K562 (cell line): ENCODE results near the gene HSDL2. TPM values are rescaled to one million over a fixed set of nuclear protein-coding genes. Genes with fewer than 3 reads are reported as not detected.

Experiments used
- GABPA ChIP-seq: fragments of 200-800 bp; sonication (Bioruptor generic); conservative IDR thresholded peaks from 2 replicates; pipeline ENCODE4 v1.6.1; 2016; ENCODE audit warnings: low read depth, missing genetic modification characterization, missing compliant biosample characterization
- KAT7 ChIP-seq: sonication (generic); formaldehyde crosslinking; IDR thresholded peaks from 2 replicates; pipeline ENCODE4 v1.8.0; 2022; ENCODE audit warnings: missing genetic modification reagents, mild to moderate bottlenecking, borderline replicate concordance
- L3MBTL2 ChIP-seq: fragments of 450-650 bp; IDR thresholded peaks from 2 replicates; pipeline ENCODE4 v1.6.1; 2016; ENCODE audit warnings: mild to moderate bottlenecking, moderate library complexity
- MGA ChIP-seq: fragments of 450-650 bp; IDR thresholded peaks from 2 replicates; pipeline ENCODE4 v1.6.1; 2016; ENCODE audit warnings: mild to moderate bottlenecking, moderate library complexity
- NKRF ChIP-seq: fragments of 450-650 bp; IDR thresholded peaks from 2 replicates; pipeline ENCODE4 v1.6.1; 2016; ENCODE audit warnings: borderline replicate concordance
- PRDM10 ChIP-seq: fragments of 450-650 bp; IDR thresholded peaks from 2 replicates; pipeline ENCODE4 v1.6.1; 2018; ENCODE audit not compliant: partially characterized antibody
- RNF2 ChIP-seq: sonication (generic); IDR thresholded peaks from 2 replicates; pipeline ENCODE4 v1.6.1; 2016
- SRF ChIP-seq, 2 experiments: fragments of 250-450, 450-650 bp in 1 of 2; sonication (Bioruptor Pico) in 1 of 2; sonication (generic) in 1 of 2; formaldehyde crosslinking; IDR thresholded peaks; 2 replicates each; pipeline versions ENCODE4 v1.5.0 to v1.5.1; 2020 to 2022; ENCODE audit warnings: mild to moderate bottlenecking in 1 of 2, missing genetic modification reagents in 1 of 2
- SUPT5H ChIP-seq: fragments of 450-650 bp; IDR thresholded peaks from 2 replicates; pipeline ENCODE4 v1.6.1; 2016
- TOE1 ChIP-seq, 2 experiments: fragments of 450-650 bp in 1 of 2; sonication (generic) in 1 of 2; formaldehyde crosslinking in 1 of 2; IDR thresholded peaks; 2 replicates each; pipeline versions ENCODE4 v1.7.1 to v1.8.0; 2016 to 2022; ENCODE audit warnings: borderline replicate concordance in 2 of 2, mild to moderate bottlenecking in 2 of 2, antibody characterized with exemption in 1 of 2, inconsistent platforms in 1 of 2, low read depth in 1 of 2, missing genetic modification reagents in 1 of 2, moderate library complexity in 1 of 2
- polyA plus RNA-seq, 8 experiments: library from polyadenylated mRNA; depleted of rRNA in 4 of 8; stranded (reverse) in 5 of 8; unstranded in 3 of 8; fragments of >200 nt; fragmentation: Nextera tagmentation in 2 of 8; fragmentation: Illumina TruSeq in 1 of 8; extraction: Ambion mirVana in 2 of 8; extraction: Trizol in 1 of 8; gene quantifications; 2 replicates each; pipeline versions ENCODE4 v1.2.1 to v1.2.3, GENCODE V29; 2011 to 2014; ENCODE audit warnings: inconsistent platforms in 1 of 8, missing spikeins in 1 of 8
- total RNA-seq, 7 experiments: library from RNA; depleted of rRNA in 6 of 7; stranded (reverse); fragments of >200 nt in 6 of 7; fragmentation: Illumina TruSeq in 2 of 7; extraction: Trizol in 2 of 7; gene quantifications; 2 replicates each; pipeline versions ENCODE4 v1.2.1 to v1.2.3, GENCODE V29; 2011 to 2021; ENCODE audit warnings: low replicate concordance in 1 of 7

Gene HSDL2
- total and polyA plus RNA-seq, 9 of the 15 experiments (the other 6 are each of a cell fraction or from before 2014, with no cell fraction given) = 22.8 to 74.1 (median 35.6) TPM

- TF ChIP-seq MGA (0 out of 2 replicates have a peak, but pooled peaks have one; percentile 2), PRDM10 (peak; percentile 29), NKRF (0 out of 2 replicates have a peak, but pooled peaks have one; percentile 14), TOE1 (IDR thresholded peaks at IDR 0.05; ENCODE audit: borderline replicate concordance) (no peak), TOE1 (CRISPR knock-in tag; IDR thresholded peaks at IDR 0.05; ENCODE audit: borderline replicate concordance, low read depth) (no peak), SUPT5H (no peak; the same call in 1 of the 2 replicates), RNF2 (no peak), KAT7 (CRISPR knock-in tag) (no peak), GABPA (tag) (no peak), L3MBTL2 (peak; percentile 50; the same call in 1 of the 2 replicates), SRF (CRISPR knock-in tag; IDR thresholded peaks at IDR 0.05) (0 out of 4 replicates have a peak, but pooled peaks of 1 of the 2 experiments have one; percentile 38)
Measured at GRCh38 chr9:112332674-112332976, 47.3 kb upstream of the HSDL2 start (continued).
